CD8-positive, alpha-beta memory T cell (primary cell): Measurements from ENCODE around the gene AKR1D1. TPM values are rescaled to one million over a fixed set of nuclear protein-coding genes. Genes with fewer than 3 reads are reported as not detected.
"Not testable (repeated sequence)": the region's sequence is repeated elsewhere in the genome, so short reads cannot be mapped to it uniquely, and the experiment has no call there.

Experiments used
- CTCF ChIA-PET: fragments of 350-600 bp; sonication (Branson Sonifier 250); formaldehyde crosslinking; loops from one replicate; lab custom pipeline; 2021; ENCODE audit warnings: antibody characterized with exemption; lab: Charles Lee
- POLR2A ChIA-PET: fragments of 350-600 bp; sonication (Branson Sonifier 250); formaldehyde crosslinking; loops from one replicate; lab custom pipeline; 2021; ENCODE audit warnings: antibody characterized with exemption; lab: Charles Lee
- DNase-seq, 5 donors: peaks; one replicate each; pipeline versions ENCODE4 v3.0.0 to v3.0.0-alpha.2; 2020 to 2022; ENCODE audit warnings: mixed read lengths in 1 of 5
- H3K27ac ChIP-seq: one replicate; pipeline ENCODE4 v1.7.0; 2013; ENCODE audit warnings: low read depth, mild to moderate bottlenecking, low read length, moderate library complexity
- H3K27me3 ChIP-seq: 2 replicates; pipeline ENCODE4 v1.7.0; 2013; ENCODE audit warnings: low read length, mild to moderate bottlenecking; ENCODE audit not compliant: insufficient read depth, poor library complexity, severe bottlenecking
- H3K36me3 ChIP-seq: 2 replicates; pipeline ENCODE4 v1.7.0; 2013; ENCODE audit warnings: mild to moderate bottlenecking, low read length, moderate library complexity; ENCODE audit not compliant: insufficient read depth
- H3K4me1 ChIP-seq: 2 replicates; pipeline ENCODE4 v1.7.0; 2013; ENCODE audit warnings: mild to moderate bottlenecking, low read length, moderate library complexity; ENCODE audit not compliant: insufficient read depth
- H3K4me3 ChIP-seq: 2 replicates; pipeline ENCODE4 v1.7.0; 2013; ENCODE audit warnings: mild to moderate bottlenecking, low read length
- H3K9me3 ChIP-seq: 2 replicates; pipeline ENCODE4 v1.7.0; 2013; ENCODE audit warnings: mild to moderate bottlenecking, low read length
- H3K27ac Mint-ChIP-seq, 8 donors: one replicate each; pipeline ENCODE4 v1.8.0; 2020 to 2021; ENCODE audit warnings: mixed read lengths in 8 of 8, mild to moderate bottlenecking in 6 of 8, inconsistent platforms in 3 of 8, moderate library complexity in 3 of 8
- H3K27me3 Mint-ChIP-seq, 2 donors: one replicate each; pipeline ENCODE4 v1.8.0; 2020 to 2021; ENCODE audit warnings: mixed read lengths in 2 of 2, mild to moderate bottlenecking in 1 of 2, moderate library complexity in 1 of 2
- H3K36me3 Mint-ChIP-seq, 3 donors: one replicate each; pipeline ENCODE4 v1.8.0; 2020 to 2021; ENCODE audit warnings: mixed read lengths in 3 of 3, inconsistent platforms in 1 of 3, mild to moderate bottlenecking in 1 of 3
- H3K4me1 Mint-ChIP-seq, 3 donors: one replicate each; pipeline ENCODE4 v1.8.0; 2020 to 2021; ENCODE audit warnings: mixed read lengths in 3 of 3, inconsistent platforms in 1 of 3, mild to moderate bottlenecking in 1 of 3
- H3K4me3 Mint-ChIP-seq, 7 donors: one replicate each; pipeline ENCODE4 v1.8.0; 2020 to 2021; ENCODE audit warnings: mixed read lengths in 7 of 7, mild to moderate bottlenecking in 6 of 7, moderate library complexity in 4 of 7, inconsistent platforms in 2 of 7
- H3K9me3 Mint-ChIP-seq, 5 donors: one replicate each; pipeline ENCODE4 v1.8.0; 2020 to 2022; ENCODE audit warnings: mixed read lengths in 5 of 5, mild to moderate bottlenecking in 3 of 5, moderate library complexity in 2 of 5, inconsistent platforms in 1 of 5
- polyA plus RNA-seq: library from polyadenylated mRNA; unstranded; fragments of 300-500 nt; fragmentation: Illumina TruSeq; gene quantifications from one replicate; pipeline ENCODE4 v1.2.3, GENCODE V29; 2021
- total RNA-seq, 2 experiments: library from RNA; stranded (reverse); gene quantifications; one replicate each; pipeline ENCODE4 v1.2.3, GENCODE V29; 2021

AKR1D1 gene
- total and polyA plus RNA-seq, 3 experiments from 2014 or later: not detected

DNA sequence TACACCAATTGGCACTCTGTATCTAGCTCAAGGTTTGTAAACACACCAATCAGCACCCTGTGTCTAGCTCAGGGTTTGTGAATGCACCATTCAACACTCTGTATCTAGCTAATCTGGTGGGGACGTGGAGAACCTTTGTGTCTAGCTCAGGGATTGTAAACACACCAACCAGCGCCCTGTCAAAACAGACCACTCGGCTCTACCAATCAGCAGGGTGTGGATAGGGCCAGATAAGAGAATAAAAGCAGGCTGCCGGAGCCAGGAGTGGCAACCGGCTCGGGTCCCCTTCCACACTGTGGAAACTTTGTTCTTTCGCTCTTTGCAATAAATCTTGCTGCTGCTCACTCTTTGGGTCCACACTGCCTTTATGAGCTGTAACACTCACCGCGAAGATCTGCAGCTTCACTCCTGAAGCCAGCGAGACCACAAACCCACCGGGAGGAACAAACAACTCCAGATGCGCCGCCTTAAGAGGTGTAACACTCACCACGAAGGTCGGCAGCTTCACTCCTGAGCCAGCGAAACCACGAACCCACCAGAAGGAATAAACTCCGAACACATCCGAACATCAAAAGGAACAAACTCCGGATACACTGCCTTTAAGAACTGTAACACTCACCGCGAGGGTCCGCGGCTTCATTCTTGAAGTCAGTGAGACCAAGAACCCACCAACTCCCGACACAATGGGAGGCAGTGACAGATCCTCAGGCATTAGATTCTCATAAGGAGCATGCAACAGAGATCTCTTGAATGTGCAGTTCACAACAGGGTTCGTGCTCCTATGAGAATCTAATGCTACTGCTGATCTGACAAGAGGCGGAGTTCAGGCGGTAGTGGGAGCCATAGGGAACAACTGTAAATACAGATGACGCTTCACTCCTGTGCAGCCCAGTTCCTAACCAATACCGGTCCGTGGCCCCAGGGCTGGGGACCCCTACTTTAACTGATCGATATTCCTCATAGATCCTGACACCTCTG is 70.8 kb downstream of the AKR1D1 start:
- H3K36me3 Mint-ChIP-seq, H3K4me3 ChIP-seq, H3K9me3 Mint-ChIP-seq, H3K27me3 ChIP-seq, CTCF ChIA-PET, H3K27ac ChIP-seq, H3K9me3 ChIP-seq, H3K4me1 Mint-ChIP-seq, POLR2A ChIA-PET, H3K27ac Mint-ChIP-seq, H3K4me1 ChIP-seq, H3K36me3 ChIP-seq: not testable (repeated sequence)
- Mint-ChIP-seq H3K4me3 (peak overlapping the region in 6 of 7 donors; percentile 41 to 80 (median 74)), H3K27me3 (peaks cover 20 to 54% of the 10 kb centered on the region in 2 donors)
- peak in 1 of 5 donors; percentile 19 for DNase-seq

DNA sequence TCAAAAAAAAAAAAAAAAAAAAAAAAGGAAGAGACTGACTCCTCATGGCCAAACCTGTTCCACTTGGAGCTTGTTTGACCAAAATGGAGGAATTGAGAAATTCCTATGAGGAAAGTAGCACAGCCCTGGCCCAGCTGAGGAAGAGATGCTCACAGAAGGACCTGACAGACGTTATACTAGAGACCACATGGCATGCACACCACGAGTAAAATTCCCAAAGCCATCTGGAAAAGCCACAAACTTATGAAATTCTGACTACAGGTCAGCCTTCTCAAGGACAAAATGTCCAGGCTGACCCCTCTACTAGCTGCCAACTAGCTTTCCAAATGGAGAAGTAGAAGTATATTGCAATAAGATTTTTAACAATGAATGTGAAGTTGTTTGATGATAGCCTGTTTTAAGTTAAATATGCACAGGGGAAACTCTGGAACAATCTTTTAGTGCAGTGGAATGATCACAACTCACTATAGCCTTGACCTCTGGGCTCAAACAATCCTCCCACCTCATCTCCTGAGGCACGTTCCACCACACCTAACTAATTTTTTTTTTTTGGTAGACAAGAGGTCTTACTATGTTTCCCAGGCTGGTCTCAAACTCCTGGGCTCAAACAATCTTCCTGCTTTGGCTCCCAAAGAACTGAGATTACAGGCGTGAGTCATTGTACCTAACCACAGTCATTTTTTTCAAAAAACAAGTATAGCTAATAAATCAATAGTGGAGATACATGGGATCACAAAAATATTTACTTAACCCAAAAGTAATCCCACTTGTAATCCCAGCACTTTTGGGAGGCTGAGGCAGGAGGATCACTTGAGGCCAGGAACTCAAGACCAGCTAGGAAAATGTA is 75.7 kb downstream of the AKR1D1 start:
- CTCF ChIA-PET: interaction anchor here (0.7 to 1.0 kb wide), 2 partner anchors 576 to 587 kb away, joined by 3 read pairs; no protein-coding TSS in a partner anchor
- peaks cover 0 to 2% (median 0%) of the 10 kb centered on the region in 3 donors for H3K36me3 Mint-ChIP-seq
- H3K4me3 ChIP-seq: no peak overlapping the region
- H3K36me3 ChIP-seq: no peaks in the 10 kb centered on the region
- peaks cover 10 to 29% of the 10 kb centered on the region in 2 donors for H3K27me3 Mint-ChIP-seq
- no peak overlapping the region for H3K4me3 Mint-ChIP-seq
- no peak overlapping the region for H3K27ac ChIP-seq
- H3K9me3 Mint-ChIP-seq: peaks cover 0 to 2% (median 0%) of the 10 kb centered on the region in 5 donors
- H3K27me3 ChIP-seq: no peaks in the 10 kb centered on the region
- DNase-seq: no peak
- H3K4me1 Mint-ChIP-seq: peaks cover 0 to 6% (median 3%) of the 10 kb centered on the region in 3 donors
- no peaks in the 10 kb centered on the region for H3K4me1 ChIP-seq
- POLR2A ChIA-PET: no interaction called here
- H3K9me3 ChIP-seq: no peaks in the 10 kb centered on the region
- no peak overlapping the region for H3K27ac Mint-ChIP-seq

DNA sequence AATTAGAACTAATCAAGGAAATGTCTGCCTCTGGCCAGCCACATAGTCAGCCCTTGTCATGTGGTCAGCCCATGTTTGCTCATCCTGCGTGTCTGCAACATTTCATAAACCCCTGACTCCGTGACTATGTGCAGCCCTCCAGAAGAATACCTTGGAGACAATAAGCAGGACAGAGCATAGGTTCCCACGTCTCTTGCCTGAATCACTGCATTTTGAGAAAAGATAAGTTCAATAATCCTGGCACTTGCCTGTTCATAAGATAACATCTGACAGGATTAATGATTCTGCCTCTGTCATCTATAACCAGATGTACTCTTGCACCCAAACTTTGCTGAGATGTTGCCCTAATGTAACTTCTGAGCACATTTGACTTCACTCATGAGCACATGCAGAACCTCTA is 78.4 kb downstream of the AKR1D1 start:
- Mint-ChIP-seq H3K4me3 (no peak overlapping the region), H3K36me3 (no peaks in the 10 kb centered on the region), H3K27ac (peak overlapping the region in 1 of 8 donors; percentile 64), H3K4me1 (no peaks in the 10 kb centered on the region), H3K9me3 (no peaks in the 10 kb centered on the region), H3K27me3 (peaks cover 8 to 22% of the 10 kb centered on the region in 2 donors)
- DNase-seq: no peak
- H3K9me3 ChIP-seq: no peaks in the 10 kb centered on the region
- H3K27me3 ChIP-seq: no peaks in the 10 kb centered on the region
- H3K4me1 ChIP-seq: no peaks in the 10 kb centered on the region
- ChIA-PET CTCF (interaction anchor here (1.3 kb wide), 1 partner anchor 12 kb away, joined by 3 read pairs; no protein-coding TSS in a partner anchor), POLR2A (no interaction called here)
- no peak overlapping the region for H3K27ac ChIP-seq
- no peak overlapping the region for H3K4me3 ChIP-seq
- H3K36me3 ChIP-seq: no peaks in the 10 kb centered on the region

DNA sequence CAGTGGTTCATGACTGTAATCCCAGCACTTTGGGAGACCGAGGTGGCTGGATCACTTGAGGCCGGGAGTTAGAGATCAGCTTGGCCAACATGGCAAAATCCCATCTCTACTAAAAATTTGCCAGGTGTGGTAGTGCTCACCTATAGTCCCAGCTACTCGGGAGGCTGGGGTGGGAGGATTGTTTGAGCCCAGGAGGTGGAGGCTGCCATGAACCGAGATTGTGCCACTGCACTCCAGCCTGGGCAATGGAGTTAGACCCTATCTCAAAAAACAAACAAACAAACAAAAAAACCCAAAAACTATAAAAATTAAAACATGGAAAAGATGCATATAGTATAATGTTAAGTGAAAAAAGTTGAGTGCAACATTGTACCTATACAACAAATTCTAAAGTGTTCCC is 81.4 kb downstream of the AKR1D1 start:
- no peaks in the 10 kb centered on the region for H3K4me1 ChIP-seq
- H3K27ac ChIP-seq: no peak overlapping the region
- no peaks in the 10 kb centered on the region for H3K9me3 Mint-ChIP-seq
- H3K4me3 ChIP-seq: no peak overlapping the region
- H3K9me3 ChIP-seq: no peaks in the 10 kb centered on the region
- no peak overlapping the region for H3K27ac Mint-ChIP-seq
- no peak overlapping the region for H3K4me3 Mint-ChIP-seq
- no peaks in the 10 kb centered on the region for H3K36me3 ChIP-seq
- no peaks in the 10 kb centered on the region for H3K27me3 ChIP-seq
- no peaks in the 10 kb centered on the region for H3K36me3 Mint-ChIP-seq
- no peak for DNase-seq
- H3K4me1 Mint-ChIP-seq: no peaks in the 10 kb centered on the region
- ChIA-PET POLR2A (no interaction called here), CTCF (no interaction called here)
- H3K27me3 Mint-ChIP-seq: peaks cover 0 to 3% of the 10 kb centered on the region in 2 donors

DNA sequence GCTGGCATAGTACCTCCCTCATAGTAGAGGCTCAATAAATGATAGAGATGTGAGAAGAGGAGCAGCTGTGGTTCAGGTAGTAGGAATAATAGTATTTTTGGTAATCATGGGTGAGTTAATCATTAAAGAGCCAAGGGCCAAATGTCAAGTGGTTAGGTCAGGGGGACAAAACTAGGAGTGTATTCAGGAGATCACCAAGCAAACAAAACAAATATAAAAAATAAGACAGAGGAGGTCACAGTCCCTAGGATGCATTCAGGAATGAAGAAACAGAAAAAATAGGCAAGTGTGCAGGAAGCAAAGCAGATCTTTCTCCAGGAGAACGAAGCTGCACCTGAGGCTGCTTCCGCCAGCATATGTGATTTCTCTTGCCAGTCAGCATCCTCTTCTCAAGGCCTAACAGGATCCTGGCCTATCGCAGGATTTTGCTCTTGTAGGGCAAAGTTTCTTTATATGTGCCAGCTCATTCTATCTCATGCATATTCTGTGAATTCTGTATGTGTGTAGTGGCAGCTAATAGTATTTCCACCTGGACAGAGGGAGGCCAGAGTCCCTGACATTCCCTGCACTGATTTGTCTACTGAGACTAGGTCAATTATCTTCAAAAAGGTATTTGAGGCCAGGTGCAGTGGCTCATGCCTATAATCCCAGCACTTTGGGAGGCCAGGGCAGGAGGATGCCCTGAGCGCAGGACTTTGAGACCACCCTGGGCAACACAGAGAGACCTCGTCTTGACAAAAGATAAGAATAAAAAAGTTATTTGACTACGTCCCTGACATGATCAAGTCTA is 82.7 kb downstream of the AKR1D1 start:
- H3K27ac ChIP-seq: no peak overlapping the region
- H3K4me1 ChIP-seq: no peaks in the 10 kb centered on the region
- no peaks in the 10 kb centered on the region for H3K27me3 ChIP-seq
- Mint-ChIP-seq H3K4me3 (no peak overlapping the region), H3K36me3 (peaks cover 0 to 3% (median 0%) of the 10 kb centered on the region in 3 donors), H3K27ac (no peak overlapping the region), H3K27me3 (no peaks in the 10 kb centered on the region), H3K9me3 (peaks cover under 1 to 2% (median 2%) of the 10 kb centered on the region in 5 donors), H3K4me1 (no peaks in the 10 kb centered on the region)
- H3K4me3 ChIP-seq: no peak overlapping the region
- DNase-seq: no peak
- ChIA-PET CTCF (interaction anchor here (1.7 kb wide), 2 partner anchors 10 to 580 kb away, joined by 4 to 9 read pairs; no protein-coding TSS in a partner anchor), POLR2A (interaction anchor here (0.7 kb wide), 1 partner anchor 21 kb away, joined by 4 read pairs; no protein-coding TSS in a partner anchor)
- no peaks in the 10 kb centered on the region for H3K9me3 ChIP-seq
- H3K36me3 ChIP-seq: no peaks in the 10 kb centered on the region

DNA sequence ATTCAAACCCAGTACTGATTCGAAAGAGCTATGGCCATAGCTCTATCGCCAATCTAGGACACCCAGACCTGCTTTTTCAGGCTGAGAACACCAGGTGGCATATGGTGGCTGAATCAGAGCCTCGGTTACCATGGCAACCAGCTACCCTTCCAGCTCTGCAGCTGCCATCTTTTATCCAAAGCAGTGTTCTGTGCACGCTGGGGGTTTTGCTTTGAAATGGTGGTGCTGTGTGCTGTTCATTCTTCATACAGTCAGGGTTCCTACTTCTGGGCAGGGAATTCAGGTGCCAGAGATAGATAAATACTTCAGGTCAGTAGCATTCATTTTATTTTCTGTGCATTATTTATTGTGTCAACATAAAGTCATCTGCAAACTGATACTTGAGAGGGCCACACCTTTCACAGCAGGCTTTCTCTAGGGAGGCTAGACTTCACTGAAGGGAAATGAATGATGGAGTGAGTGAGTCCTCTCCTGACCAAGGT is 85.4 kb downstream of the AKR1D1 start:
- CTCF ChIA-PET: interaction anchor here (0.6 to 2.8 kb wide), 3 partner anchors 577 to 591 kb away, joined by 3 to 33 read pairs (median 5); no protein-coding TSS in a partner anchor
- DNase-seq: peak; percentile 41 to 86 (median 74)
- Histone ChIP-seq H3K4me3 (no peak overlapping the region), H3K4me1 (no peaks in the 10 kb centered on the region), H3K36me3 (no peaks in the 10 kb centered on the region), H3K27me3 (no peaks in the 10 kb centered on the region), H3K9me3 (no peaks in the 10 kb centered on the region), H3K27ac (no peak overlapping the region)
- H3K36me3 Mint-ChIP-seq: peaks cover 0 to 15% (median 0%) of the 10 kb centered on the region in 3 donors
- no peak overlapping the region for H3K4me3 Mint-ChIP-seq
- H3K9me3 Mint-ChIP-seq: peaks cover 4 to 18% (median 17%) of the 10 kb centered on the region in 5 donors
- no peak overlapping the region for H3K27ac Mint-ChIP-seq
- H3K4me1 Mint-ChIP-seq: no peaks in the 10 kb centered on the region
- POLR2A ChIA-PET: interaction anchor here (1.1 kb wide), 1 partner anchor 577 kb away, joined by 4 read pairs; no protein-coding TSS in a partner anchor
- peaks cover 0 to 5% of the 10 kb centered on the region in 2 donors for H3K27me3 Mint-ChIP-seq

DNA sequence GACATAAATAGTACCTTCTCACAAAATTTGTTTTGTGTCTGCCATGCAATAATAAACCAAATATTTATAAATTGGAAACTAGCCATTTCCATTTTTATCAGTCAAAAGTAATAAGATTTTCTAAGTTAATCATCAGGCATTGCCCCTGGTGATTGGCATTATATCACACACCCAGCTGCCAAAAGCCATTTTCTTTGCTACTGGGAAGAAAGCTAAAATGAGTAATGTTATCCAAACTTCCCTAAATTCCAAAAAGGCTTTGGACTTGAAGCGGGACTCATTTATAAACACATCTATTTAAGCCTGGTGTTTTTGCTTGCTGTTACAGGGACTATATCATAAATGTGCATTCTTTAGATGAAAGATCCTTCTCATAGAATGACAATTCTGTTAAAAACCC is 86.0 kb downstream of the AKR1D1 start:
- Mint-ChIP-seq H3K9me3 (peaks cover 4 to 18% (median 17%) of the 10 kb centered on the region in 5 donors), H3K27ac (no peak overlapping the region), H3K36me3 (peaks cover 0 to 15% (median 0%) of the 10 kb centered on the region in 3 donors), H3K4me1 (no peaks in the 10 kb centered on the region), H3K4me3 (no peak overlapping the region), H3K27me3 (peaks cover 0 to 9% of the 10 kb centered on the region in 2 donors)
- Histone ChIP-seq H3K36me3 (no peaks in the 10 kb centered on the region), H3K27ac (no peak overlapping the region), H3K4me3 (no peak overlapping the region), H3K9me3 (no peaks in the 10 kb centered on the region), H3K4me1 (no peaks in the 10 kb centered on the region), H3K27me3 (no peaks in the 10 kb centered on the region)
- DNase-seq: no peak
- POLR2A ChIA-PET: no interaction called here
- CTCF ChIA-PET: interaction anchor here (2.8 kb wide), 1 partner anchor 576 kb away, joined by 33 read pairs; no protein-coding TSS in a partner anchor
